Neural cell (in vitro differentiated cells): ENCODE data around the gene CERT1. TPM values are rescaled to one million over a fixed set of nuclear protein-coding genes. Genes with fewer than 3 reads are reported as not detected.

ENCODE experiments used
- H2AFZ ChIP-seq: fragments of 200-600, 300-800 bp; sonication (generic), shearing (Covaris generic); 2 replicates; pipeline ENCODE4 v1.6.0; 2014; ENCODE audit warnings: low read depth, mild to moderate bottlenecking, antibody characterized with exemption, low read length, moderate library complexity
- H3F3A ChIP-seq: fragments of 200-600 bp; shearing (Covaris generic); 2 replicates; pipeline ENCODE4 v1.6.1; 2016; ENCODE audit warnings: mild to moderate bottlenecking, moderate library complexity, mixed read lengths, antibody characterized with exemption, low read length; ENCODE audit not compliant: insufficient read depth, poor library complexity, severe bottlenecking
- H3K27ac ChIP-seq: fragments of 200-600, 300-800 bp; sonication (generic), shearing (Covaris generic); 2 replicates; pipeline ENCODE4 v1.5.1; 2014; ENCODE audit warnings: mild to moderate bottlenecking, low read length, moderate library complexity
- H3K27me3 ChIP-seq: fragments of 300-800, 200-600 bp; sonication (generic), shearing (Covaris generic); 2 replicates; pipeline ENCODE4 v1.6.0; 2014; ENCODE audit warnings: mild to moderate bottlenecking, low read depth, low read length, moderate library complexity; ENCODE audit not compliant: insufficient read depth
- H3K36me3 ChIP-seq: fragments of 300-800, 200-600 bp; sonication (generic), shearing (Covaris generic); 2 replicates; pipeline ENCODE4 v1.5.1; 2014; ENCODE audit warnings: mild to moderate bottlenecking, antibody characterized with exemption, low read length, moderate library complexity; ENCODE audit not compliant: insufficient read depth
- H3K4me2 ChIP-seq: fragments of 300-800, 200-600 bp; sonication (generic), shearing (Covaris generic); 2 replicates; pipeline ENCODE4 v1.6.0; 2014; ENCODE audit warnings: mild to moderate bottlenecking, low read length
- H3K4me3 ChIP-seq: fragments of 300-800, 200-600 bp; sonication (generic), shearing (Covaris generic); 2 replicates; pipeline ENCODE4 v1.5.1; 2014; ENCODE audit warnings: mild to moderate bottlenecking, low read length, moderate library complexity
- H3K79me2 ChIP-seq: fragments of 200-600 bp; shearing (Covaris generic); replicated peaks from 2 replicates; pipeline ENCODE4 v1.6.0; 2014; ENCODE audit warnings: mild to moderate bottlenecking, low read length, moderate library complexity; ENCODE audit not compliant: insufficient read depth
- H3K9ac ChIP-seq: fragments of 300-800, 200-600 bp; sonication (generic), shearing (Covaris generic); 2 replicates; pipeline ENCODE4 v1.6.1; 2016; ENCODE audit warnings: mild to moderate bottlenecking, low read length, mixed read lengths
- H3K9me2 ChIP-seq: fragments of 200-600 bp; shearing (Covaris generic); 2 replicates; pipeline ENCODE4 v1.6.1; 2016; ENCODE audit warnings: mild to moderate bottlenecking, low read length, mixed read lengths; ENCODE audit not compliant: insufficient read depth
- H3K9me3 ChIP-seq: fragments of 200-600, 300-800 bp; sonication (generic), shearing (Covaris generic); 2 replicates; pipeline ENCODE4 v1.6.1; 2016; ENCODE audit warnings: mild to moderate bottlenecking, mixed run types, low read length, moderate library complexity, mixed read lengths
- H4K20me1 ChIP-seq: fragments of 200-600 bp; shearing (Covaris generic); 2 replicates; pipeline ENCODE4 v1.6.1; 2016; ENCODE audit warnings: mild to moderate bottlenecking, mixed run types; ENCODE audit not compliant: insufficient read depth
- CTCF ChIP-seq: fragments of 450-650 bp; IDR thresholded peaks from 2 replicates; pipeline ENCODE4 v1.5.1; 2014; ENCODE audit warnings: antibody characterized with exemption, mild to moderate bottlenecking, moderate library complexity; ENCODE audit not compliant: poor library complexity, severe bottlenecking
- EP300 ChIP-seq: fragments of 450-650 bp; conservative IDR thresholded peaks from 2 replicates; pipeline ENCODE4 v1.6.1; 2014; ENCODE audit warnings: antibody characterized with exemption, mild to moderate bottlenecking, moderate library complexity; ENCODE audit not compliant: poor library complexity, severe bottlenecking
- EZH2 ChIP-seq: fragments of 200-600, 300-800 bp; shearing (Covaris generic), sonication (generic); IDR thresholded peaks from 2 replicates; pipeline ENCODE4 v1.6.1; 2014; ENCODE audit warnings: antibody characterized with exemption, low read length, borderline replicate concordance, mild to moderate bottlenecking; ENCODE audit not compliant: insufficient read depth, poor library complexity, severe bottlenecking
- MXI1 ChIP-seq: fragments of 450-650 bp; conservative IDR thresholded peaks from 2 replicates; pipeline ENCODE4 v1.6.1; 2014; ENCODE audit warnings: antibody characterized with exemption, mild to moderate bottlenecking; ENCODE audit not compliant: poor library complexity, severe bottlenecking
- POLR2AphosphoS5 ChIP-seq: IDR thresholded peaks from 2 replicates; pipeline ENCODE4 v1.6.1; 2012
- RAD21 ChIP-seq: fragments of 450-650 bp; conservative IDR thresholded peaks from 2 replicates; pipeline ENCODE4 v1.6.1; 2014; ENCODE audit warnings: antibody characterized with exemption, mild to moderate bottlenecking, moderate library complexity
- REST ChIP-seq: IDR thresholded peaks from 2 replicates; pipeline ENCODE4 v1.6.1; 2012; ENCODE audit warnings: borderline replicate concordance
- SMC3 ChIP-seq: fragments of 450-650 bp; conservative IDR thresholded peaks from 2 replicates; pipeline ENCODE4 v1.6.1; 2014; ENCODE audit warnings: antibody characterized with exemption, mild to moderate bottlenecking, moderate library complexity; ENCODE audit not compliant: poor library complexity
- TAF1 ChIP-seq: IDR thresholded peaks from 2 replicates; pipeline ENCODE4 v1.6.1; 2012; ENCODE audit warnings: low read depth
- polyA plus RNA-seq: library from polyadenylated mRNA; depleted of rRNA; stranded (reverse); fragments of >200 nt; gene quantifications from 2 replicates; pipeline ENCODE4 v1.2.3, GENCODE V29; 2014

CERT1 gene
- polyA plus RNA-seq, 1 donor from 2014 or later = 24.3 TPM

GRCh38 chr5:75450069-75450468 lies 61.4 kb downstream of the CERT1 start:
- Histone ChIP-seq H3K4me3 (no peak overlapping the region), H3K36me3 (no peaks in the 10 kb centered on the region), H3K4me2 (no peak overlapping the region), H3K9me3 (peaks cover 13% of the 10 kb centered on the region), H2AFZ (no peak overlapping the region), H4K20me1 (no peaks in the 10 kb centered on the region), H3K79me2 (peaks cover 7% of the 10 kb centered on the region), H3K27me3 (no peaks in the 10 kb centered on the region), H3K9ac (no peak overlapping the region), H3K9me2 (no peaks in the 10 kb centered on the region), H3K27ac (no peak overlapping the region), H3F3A (no peaks in the 10 kb centered on the region)
- TF ChIP-seq RAD21 = no peak
- TF ChIP-seq EZH2 = no peak
- TF ChIP-seq SMC3 = no peak
- no peak for TF ChIP-seq CTCF
- TF ChIP-seq POLR2AphosphoS5 = no peak
- TF ChIP-seq REST = no peak
- no peak for TF ChIP-seq TAF1
- TF ChIP-seq EP300 = no peak
- no peak for TF ChIP-seq MXI1

- peaks cover 13% of the 10 kb centered on the region for H3K9me3 ChIP-seq
- H3K79me2 ChIP-seq = peaks cover 7% of the 10 kb centered on the region
- H3K9me2 ChIP-seq = no peaks in the 10 kb centered on the region
- TF ChIP-seq CTCF (no peak), RAD21 (no peak), SMC3 (no peak), EZH2 (no peak), MXI1 (no peak)
- H2AFZ ChIP-seq = no peak overlapping the region
- no peak overlapping the region for H3K9ac ChIP-seq
- H3K27me3 ChIP-seq = no peaks in the 10 kb centered on the region
- H4K20me1 ChIP-seq = no peaks in the 10 kb centered on the region
- H3K4me2 ChIP-seq = no peak overlapping the region
- H3K27ac ChIP-seq = no peak overlapping the region
- no peaks in the 10 kb centered on the region for H3K36me3 ChIP-seq
- H3K4me3 ChIP-seq = no peak overlapping the region
- H3F3A ChIP-seq = no peaks in the 10 kb centered on the region
Observed at GRCh38 chr5:75446068-75446467, 65.4 kb downstream of the CERT1 start.
